Hematopoietic multipotent progenitor cell treated with erythropoietin and hydrocortisone succinate and interleukin-3 and kit ligand, for 4 days (in vitro differentiated cells): ENCODE data around the gene MCMBP.
A peak's percentile ranks its signal among the peaks of the same experiment; 100 is the strongest.
"Not testable (repeated sequence)": the region's sequence is repeated elsewhere in the genome, so short reads cannot be mapped to it uniquely, and the experiment has no call there.

Experiments used
- DNase-seq: peaks from one replicate; pipeline ENCODE4 v3.0.0-alpha.2; 2015

The MCMBP gene, protein sequence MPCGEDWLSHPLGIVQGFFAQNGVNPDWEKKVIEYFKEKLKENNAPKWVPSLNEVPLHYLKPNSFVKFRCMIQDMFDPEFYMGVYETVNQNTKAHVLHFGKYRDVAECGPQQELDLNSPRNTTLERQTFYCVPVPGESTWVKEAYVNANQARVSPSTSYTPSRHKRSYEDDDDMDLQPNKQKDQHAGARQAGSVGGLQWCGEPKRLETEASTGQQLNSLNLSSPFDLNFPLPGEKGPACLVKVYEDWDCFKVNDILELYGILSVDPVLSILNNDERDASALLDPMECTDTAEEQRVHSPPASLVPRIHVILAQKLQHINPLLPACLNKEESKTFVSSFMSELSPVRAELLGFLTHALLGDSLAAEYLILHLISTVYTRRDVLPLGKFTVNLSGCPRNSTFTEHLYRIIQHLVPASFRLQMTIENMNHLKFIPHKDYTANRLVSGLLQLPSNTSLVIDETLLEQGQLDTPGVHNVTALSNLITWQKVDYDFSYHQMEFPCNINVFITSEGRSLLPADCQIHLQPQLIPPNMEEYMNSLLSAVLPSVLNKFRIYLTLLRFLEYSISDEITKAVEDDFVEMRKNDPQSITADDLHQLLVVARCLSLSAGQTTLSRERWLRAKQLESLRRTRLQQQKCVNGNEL

DNA sequence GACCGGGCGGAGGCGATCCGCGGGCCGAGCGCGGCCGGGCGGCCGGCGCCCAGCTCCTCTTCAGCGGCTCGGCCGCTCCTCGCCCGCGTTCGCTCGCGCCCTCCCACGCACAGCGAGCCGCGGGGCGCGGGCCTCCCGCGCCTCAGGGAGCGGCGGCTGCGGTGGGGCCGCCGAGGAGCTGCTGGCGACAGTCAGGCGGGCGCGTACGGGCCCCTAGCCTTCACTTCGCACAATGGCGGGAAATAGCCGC is at the start of gene MCMBP:
TSS of gene MCMBP (minus strand) at position 234 of the 250 bp plus-strand sequence. CDS start 259 bp downstream, outside the sequence.
- DNase-seq: no peak

GRCh38 chr10:119919826-119920225 is 47.2 kb upstream of the MCMBP start:
- peak; percentile 18 for DNase-seq

- DNase-seq: no peak
These were observed 46.6 kb upstream of the MCMBP start for GRCh38 chr10:119919271-119919670.

DNA sequence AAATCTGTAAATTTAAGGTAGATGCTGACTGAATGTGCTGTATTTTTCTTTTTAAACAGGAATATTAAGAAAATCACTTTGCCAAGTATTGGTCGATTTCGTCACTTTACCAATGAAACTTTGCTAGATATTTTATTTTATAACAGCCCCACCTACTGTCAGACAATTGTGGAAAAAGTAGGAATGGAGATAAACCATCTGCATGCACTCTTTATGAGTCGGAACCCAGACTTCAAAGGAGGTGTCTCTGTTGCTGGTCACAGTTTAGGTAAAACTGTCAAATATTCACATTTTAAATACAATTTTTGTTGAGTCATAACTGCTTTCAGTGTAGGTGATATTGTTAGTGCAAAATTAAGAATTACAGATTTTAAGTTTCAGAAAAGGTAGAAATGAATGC is 45.1 kb upstream of the MCMBP start:
- DNase-seq: peak; percentile 26

DNA sequence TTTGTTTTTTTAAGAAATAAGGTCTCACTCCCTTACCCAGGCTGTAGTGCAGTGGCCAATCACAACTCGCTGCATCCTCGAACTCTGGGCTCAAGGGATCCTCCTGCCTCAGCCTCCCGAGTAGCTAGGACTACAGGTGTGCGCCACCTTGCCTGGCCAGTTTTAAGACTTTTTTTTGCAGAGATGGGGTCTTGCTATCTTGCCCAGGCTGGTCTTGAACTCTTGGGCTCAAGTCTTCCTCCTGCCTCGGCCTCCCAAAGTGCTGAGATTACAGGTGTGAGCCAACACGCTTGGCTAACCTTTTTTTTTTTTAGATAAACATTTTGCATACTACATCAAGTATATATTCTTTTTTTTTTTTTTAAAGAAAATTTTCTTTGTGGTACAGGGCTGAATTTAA is 38.0 kb upstream of the MCMBP start:
- DNase-seq: no peak

- DNase-seq: no peak
These were observed 35.5 kb upstream of the MCMBP start for GRCh38 chr10:119908166-119908565.

DNA sequence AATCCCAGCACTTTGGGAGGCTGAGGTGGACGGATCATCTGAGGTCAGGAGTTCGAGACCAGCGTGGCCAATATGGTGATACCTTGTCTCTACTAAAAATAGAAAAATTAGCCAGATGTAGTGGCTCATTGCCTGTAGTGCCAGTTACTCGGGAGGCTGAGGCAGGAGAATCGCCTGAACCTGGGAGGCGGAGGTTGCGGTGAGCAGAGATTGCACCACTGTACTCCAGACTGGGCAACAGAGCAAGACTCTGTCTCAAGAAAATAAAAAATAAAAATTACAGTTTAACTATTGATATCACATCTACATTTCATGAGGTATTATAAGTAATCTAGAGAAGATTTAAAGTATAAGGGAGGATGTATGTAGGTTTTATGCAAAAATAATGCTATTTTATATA is 35.1 kb upstream of the MCMBP start:
- DNase-seq: not testable (repeated sequence)

GRCh38 chr10:119903946-119904666 is 31.5 kb upstream of the MCMBP start:
- no peak for DNase-seq

GRCh38 chr10:119898577-119898976 is 25.9 kb upstream of the MCMBP start:
- no peak for DNase-seq

- DNase-seq: no peak
These were observed 24.5 kb upstream of the MCMBP start for GRCh38 chr10:119896937-119897770.

DNA sequence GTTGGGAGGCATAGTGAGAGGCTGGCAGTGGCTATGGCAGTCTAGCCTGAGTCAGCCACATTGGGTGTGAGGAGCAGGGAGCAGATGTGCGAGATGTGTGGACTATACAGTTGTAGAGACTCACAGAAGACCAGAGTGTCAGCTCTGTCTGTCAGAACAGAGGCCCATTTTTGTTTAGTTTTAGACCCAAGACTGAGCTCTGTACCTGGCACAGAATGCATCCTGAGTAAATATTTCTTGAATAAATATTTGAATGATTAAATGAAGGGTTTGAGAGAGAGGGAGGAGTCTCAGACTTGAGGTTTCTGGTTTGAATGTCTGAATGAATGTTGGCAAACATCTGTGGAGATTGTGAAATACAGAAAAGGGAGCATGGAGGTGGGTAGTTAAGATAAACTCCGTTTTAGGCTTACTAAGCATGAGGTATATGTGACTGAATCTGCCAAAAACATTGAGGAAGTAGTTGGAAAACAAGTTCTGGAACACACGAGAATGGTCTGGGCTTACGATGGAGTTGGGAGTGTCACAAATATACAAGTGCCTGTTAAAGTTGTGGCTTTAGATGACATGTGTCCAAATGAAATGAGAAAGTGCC is 23.5 kb upstream of the MCMBP start:
- peak; percentile 82 for DNase-seq

DNA sequence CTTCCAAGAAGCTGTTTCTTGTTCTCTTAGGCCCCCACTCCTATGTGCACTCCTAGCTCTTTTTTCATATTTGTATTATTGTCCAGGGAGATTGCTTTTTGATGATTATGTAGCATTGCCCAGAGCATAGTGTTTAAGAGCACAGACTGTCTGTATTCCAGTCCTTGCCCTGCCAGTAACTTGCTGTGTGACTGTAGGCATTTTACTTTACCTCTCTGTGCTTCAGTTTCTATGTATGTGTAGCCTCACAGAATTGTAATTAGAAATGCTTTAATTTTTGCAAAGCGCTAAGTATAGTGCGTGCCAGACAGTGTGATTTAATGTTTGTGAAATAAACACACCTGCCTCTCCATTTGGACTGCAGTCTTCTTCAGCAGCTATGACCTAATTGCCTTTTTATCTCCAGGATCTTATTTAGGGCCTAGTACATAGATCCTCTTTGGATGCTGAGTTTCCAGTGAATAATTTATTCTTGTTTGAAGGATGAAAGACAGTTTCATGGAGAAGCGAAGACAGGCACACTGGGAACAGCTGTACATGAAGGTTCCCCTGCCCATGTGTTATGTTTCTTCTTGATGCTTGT is 21.3 kb upstream of the MCMBP start:
- DNase-seq: no peak

GRCh38 chr10:119893074-119893473 is 20.4 kb upstream of the MCMBP start:
- no peak for DNase-seq

- DNase-seq: peak; percentile 98
These were observed 19.8 kb upstream of the MCMBP start, which contains the start of gene SEC23IP for GRCh38 chr10:119892188-119893065. Gene SEC23IP, plus strand, starts transcription at chr10:119892730. Its CDS starts 53 bp downstream, at chr10:119892783.

DNA sequence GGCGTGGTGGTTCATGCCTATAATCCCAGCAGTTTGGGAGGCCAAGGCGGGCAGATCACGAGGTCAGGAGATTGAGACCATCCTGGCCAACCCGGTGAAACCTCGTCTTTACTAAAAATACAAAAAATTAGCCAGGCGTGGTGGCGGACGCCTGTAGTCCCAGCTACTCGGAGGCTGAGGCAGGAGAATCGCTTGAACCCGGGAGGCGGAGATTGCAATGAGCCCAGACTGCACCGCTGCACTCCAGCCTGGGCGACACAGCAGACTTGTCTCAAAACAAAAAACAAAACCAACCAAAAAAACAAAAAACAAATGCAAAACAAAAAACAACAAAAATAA is 19.2 kb upstream of the MCMBP start:
- not testable (repeated sequence) for DNase-seq

DNA sequence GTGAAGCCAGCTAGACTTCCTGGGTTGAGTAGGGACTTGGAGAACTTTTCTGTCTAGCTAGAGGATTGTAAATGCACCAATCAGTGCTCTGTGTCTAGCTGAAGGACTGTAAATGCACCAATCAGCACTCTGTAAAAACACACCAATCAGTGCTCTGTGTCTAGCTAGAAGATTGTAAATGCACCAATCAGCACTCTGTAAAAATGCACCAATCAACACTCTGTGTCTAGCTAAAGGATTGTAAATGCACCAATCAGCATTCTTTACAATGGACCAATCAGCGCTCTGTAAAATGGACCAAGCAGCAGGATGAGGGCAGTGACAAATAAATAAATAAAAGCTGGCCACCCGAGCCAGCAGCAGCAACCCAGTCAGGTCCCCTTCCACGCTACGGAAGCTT is 17.7 kb upstream of the MCMBP start:
- not testable (repeated sequence) for DNase-seq

DNA sequence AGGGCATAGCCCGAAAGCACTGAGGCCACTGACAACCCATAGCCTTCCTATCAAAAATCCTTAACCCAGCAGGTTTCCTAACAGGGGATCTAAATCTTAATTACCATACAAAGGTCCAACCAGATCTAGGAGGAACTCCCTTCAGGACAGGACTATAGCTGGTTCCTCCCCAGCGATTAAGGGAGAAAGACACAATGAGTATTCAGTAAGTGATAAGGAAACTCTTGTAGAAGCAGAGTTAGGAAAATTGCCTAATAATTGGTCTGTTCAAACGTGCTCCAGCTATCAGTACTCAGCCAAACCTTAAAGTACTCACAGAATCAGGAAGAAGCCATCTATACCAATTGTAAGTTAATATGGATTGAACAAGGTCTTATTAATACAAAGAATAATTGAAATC is 16.6 kb upstream of the MCMBP start:
- DNase-seq: peak; percentile 38

DNA sequence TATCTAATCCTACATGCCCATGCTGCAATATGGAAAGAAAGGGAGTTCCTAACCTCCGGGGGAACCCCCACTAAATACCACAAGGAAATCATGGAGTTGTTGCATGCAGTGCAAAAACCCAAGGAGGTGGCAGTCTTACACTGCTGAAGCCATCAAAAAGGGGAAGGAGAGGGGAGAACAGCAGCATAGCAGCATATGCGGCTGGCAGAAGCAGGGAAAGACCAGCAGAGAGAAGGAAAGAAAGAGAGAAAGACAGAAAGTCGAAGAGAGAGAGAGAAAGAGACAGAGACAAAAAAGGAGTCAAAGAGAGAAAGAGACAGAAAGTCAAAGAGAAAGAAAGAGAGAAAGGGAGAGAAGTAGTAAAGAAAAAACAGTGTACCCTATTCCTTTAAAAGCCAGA is 16.1 kb upstream of the MCMBP start:
- DNase-seq: peak; percentile 33

DNA sequence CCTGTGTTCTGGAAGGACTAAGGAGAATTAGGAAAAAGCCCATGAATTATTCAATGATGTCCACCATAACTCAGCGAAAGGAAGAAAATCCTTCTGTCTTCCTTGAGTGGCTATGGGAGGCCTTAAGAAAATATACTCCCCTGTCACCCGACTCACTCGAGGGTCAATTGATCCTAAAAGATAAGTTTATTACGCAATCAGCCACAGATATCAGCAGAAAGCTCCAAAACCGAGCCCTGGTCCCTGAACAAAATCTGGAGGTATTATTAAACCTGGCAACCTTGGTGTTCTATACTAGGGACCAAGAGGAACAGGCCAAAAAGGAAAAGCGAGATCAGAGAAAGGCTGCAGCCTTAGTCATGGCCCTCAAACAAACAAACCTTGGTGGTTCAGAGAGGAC is 13.4 kb upstream of the MCMBP start:
- not testable (repeated sequence) for DNase-seq

DNA sequence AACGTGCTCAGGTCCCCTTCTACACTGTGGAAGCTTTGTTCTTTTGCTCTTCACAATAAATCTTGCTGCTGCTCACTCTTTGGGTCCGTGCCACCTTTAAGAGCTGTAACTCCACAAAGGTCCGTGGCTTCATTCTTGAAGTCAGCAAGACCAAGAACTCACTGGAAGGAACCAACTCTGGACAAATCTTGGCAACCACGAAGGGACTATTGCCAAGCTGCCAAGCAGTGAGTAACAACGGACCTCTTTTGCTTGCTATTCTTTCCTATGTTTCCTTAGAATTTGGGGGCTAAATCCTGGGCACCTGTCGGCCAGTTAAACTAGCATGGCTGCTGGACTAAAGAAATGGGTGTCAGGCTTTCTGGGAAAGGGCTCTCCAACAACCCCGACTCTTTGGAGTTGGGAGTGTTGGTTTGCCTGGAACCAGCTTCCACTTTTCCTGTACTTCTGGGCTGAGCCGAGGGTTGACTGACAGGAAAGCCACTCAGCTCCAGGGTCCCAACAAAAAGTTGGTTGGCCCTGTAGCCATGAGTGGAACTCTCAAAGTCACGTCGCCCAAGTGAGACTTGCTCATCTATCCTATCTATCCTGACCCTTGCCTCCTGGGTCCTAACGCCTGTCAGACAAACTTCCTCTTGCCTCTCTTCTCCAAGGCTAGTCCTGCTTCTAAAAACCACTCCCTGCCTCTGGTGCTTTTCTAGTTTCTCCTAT is 11.4 kb upstream of the MCMBP start:
- not testable (repeated sequence) for DNase-seq

DNA sequence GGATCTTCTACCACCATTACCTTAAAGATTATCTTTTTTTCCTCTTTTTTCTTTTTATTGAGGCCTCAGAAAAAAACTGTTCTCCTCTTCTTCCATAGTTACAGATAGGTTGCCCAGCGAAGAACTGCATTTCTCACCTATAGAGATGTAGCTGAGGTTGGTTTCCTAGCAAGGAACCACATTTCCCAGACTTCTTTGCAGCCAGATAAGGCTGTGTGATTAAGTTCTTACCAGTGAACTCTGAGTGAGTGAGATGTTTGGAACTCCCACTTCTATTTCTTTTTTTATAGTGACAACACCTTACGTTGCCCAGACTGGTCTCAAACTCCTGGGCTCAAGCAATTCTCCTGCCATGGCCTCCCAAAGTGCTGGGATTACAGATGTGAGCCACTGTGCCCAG is 5.9 kb upstream of the MCMBP start:
- peak; percentile 29 for DNase-seq
